ENCODE measurements around the gene NOXA1.

The NOXA1 gene

DNA sequence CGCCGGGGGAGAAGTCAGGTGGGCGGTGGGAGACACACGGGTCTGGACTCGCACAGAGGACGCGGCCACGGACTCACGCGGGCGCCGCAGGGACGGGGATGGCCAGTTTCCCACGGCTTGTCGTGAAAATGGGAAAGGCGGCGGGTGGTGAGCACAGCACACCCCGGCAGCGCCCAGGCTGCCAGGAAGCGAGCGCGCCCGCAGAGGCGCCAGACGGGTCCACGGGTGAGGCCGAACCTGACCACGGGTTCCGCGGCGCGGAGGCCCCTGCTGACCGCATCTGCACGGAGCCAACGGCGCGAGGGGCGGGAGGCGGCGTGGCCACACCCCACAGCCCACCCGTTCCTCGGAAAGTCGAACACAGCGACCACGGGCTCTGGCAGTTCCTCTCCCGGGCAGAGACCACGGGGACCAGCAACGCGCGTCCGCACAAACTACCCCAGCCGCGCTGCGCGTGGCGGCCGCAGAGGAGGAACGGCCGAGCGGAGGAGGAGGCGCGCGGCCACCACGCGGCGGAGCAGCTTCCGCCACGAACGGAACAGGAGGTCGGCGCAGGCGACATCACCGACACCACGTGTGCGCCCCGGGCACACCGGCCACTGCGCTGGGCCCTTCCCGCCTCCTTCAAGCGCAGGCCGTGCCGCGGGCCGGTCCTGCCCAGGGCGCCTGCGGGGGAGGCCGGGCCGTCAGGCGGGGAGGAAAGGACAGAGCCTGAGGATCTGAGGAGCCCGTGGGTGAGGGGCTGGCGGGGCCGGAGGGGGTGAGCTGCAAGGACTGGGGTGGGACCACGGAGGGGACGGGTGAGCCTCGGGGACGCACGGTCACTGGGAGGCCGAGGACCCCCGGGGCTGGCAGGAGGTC, 5.8 kb upstream of the NOXA1 start:
- intact Hi-C loops (cut with DNase I): no loop called here
- peak in 5 of 10 donors; percentile 17 to 84 (median 71) for DNase-seq

DNA sequence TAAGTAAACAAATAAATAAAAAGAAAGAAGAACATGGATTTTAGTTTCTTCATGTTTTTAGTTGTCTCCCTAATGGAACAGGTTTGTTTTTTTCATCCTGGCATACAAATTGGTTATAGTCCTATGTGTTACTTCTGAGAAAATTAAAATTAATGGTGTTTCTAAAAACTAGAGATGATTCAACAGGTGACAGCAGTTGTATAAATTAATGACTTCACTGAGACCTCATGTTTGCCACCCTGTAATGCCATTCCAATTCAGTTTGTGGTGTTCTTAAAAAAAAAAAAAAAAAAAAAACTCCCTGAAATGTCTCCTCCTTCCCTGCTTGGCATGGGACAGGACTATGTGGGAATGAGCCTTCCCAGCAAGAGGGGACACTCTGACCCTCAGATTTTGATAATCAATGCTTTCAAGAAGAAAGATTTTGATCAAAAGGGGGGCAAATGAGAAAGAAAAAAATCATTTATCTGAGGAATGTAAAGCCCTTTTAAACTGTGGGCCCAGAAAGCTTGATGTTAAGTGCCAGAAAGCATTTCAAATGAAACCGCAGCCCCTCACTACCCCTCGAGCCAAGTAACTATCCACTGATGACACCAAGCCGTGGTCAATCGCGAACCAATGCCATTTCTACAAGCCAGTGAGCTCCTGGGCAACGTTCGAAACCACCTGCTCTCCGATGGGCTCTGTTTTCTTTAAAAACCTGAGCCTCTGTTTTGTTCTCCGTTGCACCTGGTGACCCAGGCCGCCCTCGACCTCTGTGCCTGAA, 1.2 kb upstream of the NOXA1 start:
- intact Hi-C loops (cut with DNase I): loop anchor here (10.0 kb wide), 1 partner anchor 103 kb away; no protein-coding TSS in a partner anchor
- peak in 2 of 10 donors; percentile 4 to 59 for DNase-seq

DNA sequence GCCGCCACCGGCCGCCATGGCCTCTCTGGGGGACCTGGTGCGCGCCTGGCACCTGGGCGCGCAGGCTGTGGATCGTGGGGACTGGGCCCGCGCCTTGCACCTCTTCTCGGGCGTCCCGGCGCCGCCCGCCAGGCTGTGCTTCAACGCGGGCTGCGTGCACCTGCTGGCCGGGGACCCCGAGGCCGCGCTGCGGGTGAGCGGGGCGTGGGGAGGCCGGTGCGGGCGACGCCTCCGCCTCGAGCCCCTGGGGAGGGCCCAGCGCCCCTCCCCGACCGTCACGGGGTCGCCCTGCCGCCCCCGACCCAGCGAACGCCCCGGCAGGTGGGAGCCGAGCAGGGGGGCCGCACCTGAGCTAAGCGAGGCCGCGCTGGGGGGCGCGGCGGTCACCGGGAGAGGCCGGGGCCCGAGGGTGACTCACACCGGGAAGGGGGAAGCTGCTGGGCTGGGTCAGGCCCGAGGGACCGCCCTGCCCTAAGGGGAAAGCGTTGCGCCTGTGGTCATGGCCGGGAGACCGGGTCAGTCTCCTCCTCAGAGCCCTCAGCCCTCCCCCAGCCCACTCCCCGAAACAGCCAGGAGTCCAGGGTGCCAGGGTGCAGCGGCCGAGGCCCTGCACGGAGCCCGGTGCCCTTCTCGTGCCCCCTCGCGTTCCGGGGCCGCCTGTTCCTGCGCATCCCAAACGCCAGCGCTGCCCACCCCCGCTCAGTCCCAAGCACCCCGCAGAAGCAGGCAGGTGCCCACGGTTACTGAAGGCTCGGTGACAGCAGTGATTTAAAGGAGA, 510 bp downstream of the NOXA1 start:
- intact Hi-C loops (cut with DNase I): loop anchor here (10.0 kb wide), 1 partner anchor 101 kb away; no protein-coding TSS in a partner anchor
- peak in 5 of 10 donors; percentile 17 to 85 (median 78) for DNase-seq

GRCh38 chr9:137426018-137426681, 3.0 kb downstream of the NOXA1 start:
- DNase-seq: peak in 5 of 10 donors; percentile 7 to 79 (median 53)
- intact Hi-C loops (cut with DNase I): loop anchor here (10.0 kb wide), 1 partner anchor 99 kb away; no protein-coding TSS in a partner anchor

GRCh38 chr9:137427454-137428310, 4.5 kb downstream of the NOXA1 start:
- intact Hi-C loops (cut with DNase I): loop anchor here (10.0 kb wide), 1 partner anchor 97 kb away; no protein-coding TSS in a partner anchor
- DNase-seq: peak in 5 of 10 donors; percentile 4 to 71 (median 66)

DNA sequence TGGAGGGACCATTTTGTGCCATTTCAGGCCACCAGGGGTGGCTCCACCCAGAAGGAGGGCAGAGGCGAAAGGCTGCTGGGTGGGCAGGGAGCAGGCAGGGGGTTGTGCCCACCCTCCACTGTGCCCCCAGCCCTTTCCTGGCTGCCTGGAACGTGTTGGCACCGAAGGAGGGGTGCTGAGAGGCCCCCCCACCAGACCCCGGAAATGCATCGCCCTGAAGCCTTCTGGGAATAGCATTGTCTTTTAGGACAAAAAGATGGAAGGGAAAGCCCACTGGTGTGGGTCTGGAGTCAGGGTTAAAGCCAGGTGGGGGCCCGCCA, 5.1 kb downstream of the NOXA1 start:
- DNase-seq: peak in 5 of 10 donors; percentile 2 to 45 (median 17)
- intact Hi-C loops (cut with DNase I): loop anchor here (10.0 kb wide), 1 partner anchor 97 kb away; no protein-coding TSS in a partner anchor

- peak in 5 of 10 donors; percentile 6 to 76 (median 48) for DNase-seq
- intact Hi-C loops (cut with DNase I): loop anchor here (10.0 kb wide), 1 partner anchor 96 kb away; no protein-coding TSS in a partner anchor
Observed at GRCh38 chr9:137428841-137429545, 5.8 kb downstream of the NOXA1 start.

DNA sequence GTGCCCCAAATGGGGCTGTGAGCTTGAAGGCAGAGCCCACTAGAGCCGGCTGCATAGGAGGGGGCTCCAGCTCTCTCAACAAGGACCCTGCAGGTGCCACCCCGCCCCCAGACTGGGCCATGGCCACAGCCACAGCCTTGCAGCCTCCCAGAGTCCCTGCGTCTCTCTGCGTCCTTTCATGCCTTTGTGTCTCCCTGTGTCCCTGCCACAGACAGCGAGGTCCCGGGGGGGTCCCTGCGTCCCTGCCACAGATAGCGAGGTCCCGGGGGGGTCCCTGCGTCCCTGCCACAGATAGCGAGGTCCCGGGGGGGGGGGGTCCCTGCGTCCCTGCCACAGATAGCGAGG, 6.3 kb downstream of the NOXA1 start:
- intact Hi-C loops (cut with DNase I): loop anchor here (10.0 kb wide), 1 partner anchor 95 kb away; no protein-coding TSS in a partner anchor
- peak in 5 of 10 donors; percentile 4 to 75 (median 47) for DNase-seq

DNA sequence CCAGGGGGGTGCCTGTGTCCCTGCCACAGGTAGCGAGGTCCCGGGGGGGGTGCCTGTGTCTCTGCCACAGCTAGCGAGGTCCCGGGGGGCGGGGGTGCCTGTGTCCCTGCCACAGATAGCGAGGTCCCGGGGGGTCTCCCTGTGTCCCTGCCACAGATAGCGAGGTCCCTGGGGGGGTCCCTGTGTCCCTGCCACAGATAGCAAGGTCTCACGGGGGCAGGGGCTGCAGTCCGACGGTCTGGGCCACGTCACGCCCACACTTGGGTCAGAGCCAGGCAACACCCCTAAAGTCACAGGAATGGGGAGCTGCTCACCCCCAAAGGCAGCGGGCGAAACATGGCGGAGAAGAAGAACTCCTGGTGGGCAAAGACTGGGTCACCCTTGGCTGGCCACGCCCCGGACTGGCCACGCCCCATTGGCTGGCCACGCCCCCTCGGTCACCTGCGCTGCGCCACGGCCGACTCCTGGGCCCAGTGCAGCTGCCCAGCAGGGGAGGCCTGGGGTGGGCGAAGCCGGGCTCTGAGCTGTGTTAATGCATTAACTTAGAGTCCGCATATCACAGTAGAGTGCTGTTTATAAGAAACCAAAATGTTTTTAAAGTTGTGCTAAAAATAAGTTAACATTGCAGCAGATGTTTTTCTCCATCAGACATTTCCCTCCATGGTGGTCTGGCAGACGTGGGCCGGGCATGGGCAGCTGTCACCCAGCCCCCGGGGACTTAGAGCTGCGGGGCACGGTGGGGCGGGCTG, 7.0 kb downstream of the NOXA1 start:
- peak in 6 of 10 donors; percentile 7 to 83 (median 34) for DNase-seq
- intact Hi-C loops (cut with DNase I): loop anchor here (10.0 kb wide), 1 partner anchor 95 kb away; no protein-coding TSS in a partner anchor

DNA sequence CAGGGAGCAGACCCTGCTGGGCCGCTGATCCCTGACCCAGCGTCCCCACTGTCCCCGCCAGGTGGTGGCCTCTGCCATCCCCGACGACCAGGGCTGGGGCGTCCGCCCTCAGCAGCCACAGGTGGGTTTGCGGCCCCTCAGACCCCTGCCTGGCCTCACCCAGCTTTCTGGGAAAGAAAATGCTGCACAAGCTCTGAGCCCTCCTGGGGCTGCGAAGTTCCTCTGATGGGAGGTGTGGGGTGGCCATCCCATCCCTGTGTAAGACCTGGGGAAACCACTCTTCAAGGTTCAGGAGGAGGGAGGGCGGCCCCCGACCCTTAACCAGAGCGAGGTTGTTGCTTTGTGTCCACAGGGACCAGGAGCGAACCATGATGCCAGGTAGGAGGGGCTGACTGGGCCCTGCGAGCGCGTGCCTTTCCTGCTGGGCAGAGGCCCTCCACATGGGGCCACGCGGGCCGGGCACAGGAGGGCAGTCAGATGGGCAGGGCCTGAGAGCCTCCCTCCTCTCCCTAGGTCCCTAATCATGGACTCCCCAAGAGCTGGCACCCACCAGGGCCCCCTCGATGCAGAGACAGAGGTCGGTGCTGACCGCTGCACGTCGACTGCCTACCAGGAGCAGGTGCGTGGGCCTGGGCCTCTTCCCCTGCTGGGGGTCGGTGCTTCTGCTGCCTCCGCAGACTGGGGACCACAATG, 7.7 kb downstream of the NOXA1 start:
- intact Hi-C loops (cut with DNase I): no loop called here

GRCh38 chr9:137431416-137431931, 8.3 kb downstream of the NOXA1 start:
- peak in 5 of 10 donors; percentile 7 to 80 (median 20) for DNase-seq
- intact Hi-C loops (cut with DNase I): no loop called here

More for the DNA sequence above, 7.7 kb downstream of the NOXA1 start:
- peak in 6 of 10 donors; percentile 4 to 83 (median 37) for DNase-seq

GRCh38 chr9:137432687-137433348, 9.6 kb downstream of the NOXA1 start:
- intact Hi-C loops (cut with DNase I): no loop called here
- peak in 6 of 10 donors; percentile 3 to 82 (median 30) for DNase-seq

DNA sequence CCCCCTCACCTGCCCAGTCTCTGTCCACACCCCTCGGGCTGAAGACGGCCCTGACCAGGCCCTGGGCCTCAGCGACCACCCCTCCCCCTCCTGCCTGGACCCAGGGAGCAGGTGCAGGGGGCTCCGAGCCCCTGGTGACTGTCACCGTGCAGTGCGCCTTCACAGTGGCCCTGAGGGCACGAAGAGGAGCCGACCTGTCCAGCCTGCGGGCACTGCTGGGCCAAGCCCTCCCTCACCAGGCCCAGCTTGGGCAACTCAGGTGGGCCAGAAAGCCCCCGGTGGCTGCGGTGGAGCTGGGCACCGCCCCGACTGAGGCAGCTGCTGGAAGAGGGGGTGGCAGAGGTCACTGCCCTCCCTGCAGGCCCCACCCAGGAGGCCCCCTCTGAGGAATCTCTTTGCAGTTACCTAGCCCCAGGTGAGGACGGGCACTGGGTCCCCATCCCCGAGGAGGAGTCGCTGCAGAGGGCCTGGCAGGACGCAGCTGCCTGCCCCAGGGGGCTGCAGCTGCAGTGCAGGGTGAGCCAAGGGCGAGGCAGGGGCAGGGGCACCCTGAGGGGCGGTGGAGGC, 10.2 kb downstream of the NOXA1 start:
- intact Hi-C loops (cut with DNase I): no loop called here
- DNase-seq: peak in 5 of 10 donors; percentile 3 to 74 (median 61)

DNA sequence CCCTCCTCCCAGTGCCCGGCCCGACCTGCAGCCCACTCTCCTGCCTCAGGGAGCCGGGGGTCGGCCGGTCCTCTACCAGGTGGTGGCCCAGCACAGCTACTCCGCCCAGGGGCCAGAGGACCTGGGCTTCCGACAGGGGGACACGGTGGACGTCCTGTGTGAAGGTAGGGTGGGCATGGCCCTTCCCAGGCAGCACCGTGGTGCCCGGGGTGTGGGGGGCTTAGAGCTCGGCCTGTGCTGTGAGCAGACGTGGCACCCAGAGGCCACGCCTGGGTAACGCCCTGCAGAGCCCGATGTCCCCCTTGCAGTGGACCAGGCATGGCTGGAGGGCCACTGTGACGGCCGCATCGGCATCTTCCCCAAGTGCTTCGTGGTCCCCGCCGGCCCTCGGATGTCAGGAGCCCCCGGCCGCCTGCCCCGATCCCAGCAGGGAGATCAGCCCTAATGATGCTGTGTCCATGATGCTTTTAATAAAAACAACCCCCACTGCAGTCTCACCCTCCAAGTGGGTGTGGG, 10.8 kb downstream of the NOXA1 start:
- intact Hi-C loops (cut with DNase I): no loop called here
- peak in 5 of 10 donors; percentile 5 to 85 (median 66) for DNase-seq
